Measurements from ENCODE around the gene TTC34. TPM values are rescaled to one million over a fixed set of nuclear protein-coding genes. Genes with fewer than 3 reads are reported as not detected.

Gene TTC34
- total and polyA plus RNA-seq, 10 of the 15 experiments (the other 5 are each of a cell fraction or from before 2014, with no cell fraction given) = 0.03 to 0.49 (median 0.05) TPM; not detected in 2

- in situ Hi-C loops (cut with MboI) (loop anchor here (10.0 to 25.0 kb wide), 2 partner anchors 383 to 835 kb away; partner anchors contain the start of gene PEX10), intact Hi-C loops (cut with micrococcal nuclease; ENCODE audit: unreplicated experiment) (no loop called here)
- Histone ChIP-seq H3K36me3 (ENCODE audit: control insufficient read depth in 2 of 2, insufficient read depth in 2 of 2, low read length in 1 of 2) (no peaks in the 10 kb centered on the region), H3K79me2 (ENCODE audit: control insufficient read depth, insufficient read depth, low read length) (no peaks in the 10 kb centered on the region), H3K4me1 (ENCODE audit: control insufficient read depth, insufficient read depth, low read length) (no peaks in the 10 kb centered on the region), H3K27me3 (replicated peaks in 1 of 2; ENCODE audit: control insufficient read depth in 2 of 2, insufficient read depth in 2 of 2, low read length in 1 of 2) (no peaks in the 10 kb centered on the region), H2AFZ (ENCODE audit: control insufficient read depth, low read depth, low read length) (no peak overlapping the region), H3K27ac (ENCODE audit: control insufficient read depth, insufficient read depth) (no peak overlapping the region), H3K4me3 (no peak overlapping the region), H3K9ac (ENCODE audit: control insufficient read depth, insufficient read depth, low read length) (no peak overlapping the region), H3K9me3 (replicated peaks; ENCODE audit: control insufficient read depth, insufficient read depth, low read length) (no peaks in the 10 kb centered on the region; the same call in 2 of the 3 replicates), H4K20me1 (ENCODE audit: control insufficient read depth, insufficient read depth) (no peaks in the 10 kb centered on the region), H3K4me2 (ENCODE audit: control insufficient read depth, insufficient read depth) (no peak overlapping the region)
- RAD21 ChIA-PET (ENCODE audit: unreplicated experiment) = no interaction called here
- no TSS peak for BruUV-seq (replicated peaks)
- TF ChIP-seq CHD4 (IDR thresholded peaks at IDR 0.05) = no peak
- TF ChIP-seq SUZ12 (IDR thresholded peaks at IDR 0.05; ENCODE audit: unreplicated experiment) = no peak
- no peak for TF ChIP-seq RB1 (IDR thresholded peaks at IDR 0.05; ENCODE audit: borderline replicate concordance)
- TF ChIP-seq SREBF1 (IDR thresholded peaks at IDR 0.05; ENCODE audit: low read length) = no peak
- no peak for TF ChIP-seq ESRRA (IDR thresholded peaks at IDR 0.05; ENCODE audit: low read length)
- no peak for TF ChIP-seq ZBTB33 (IDR thresholded peaks at IDR 0.05)
- TF ChIP-seq ZNF622 (IDR thresholded peaks at IDR 0.05) = no peak
- 20% methylated on average over 6 of the region's 6 CpGs for WGBS (ENCODE audit: insufficient coverage, insufficient replicate concordance, low lambda C conversion rate, missing lambda C conversion rate)
- FAIRE-seq (no peak), DNase-seq (ENCODE audit: low read depth, low spot score) (no peak), ATAC-seq (no peak)
- POLR2A ChIA-PET = no interaction called here
- CTCF ChIA-PET = no interaction called here
- SMC1A ChIA-PET (ENCODE audit: uncharacterized antibody, unreplicated experiment) = no interaction called here
Measured at GRCh38 chr1:2797741-2798016, 3.8 kb downstream of the TTC34 start.

Measured in GM12878 (cell line).